Neural cell (in vitro differentiated cells): ENCODE measurements around the gene DPH3.

Experiments used
- EP300 ChIP-seq: fragments of 450-650 bp; conservative IDR thresholded peaks from 2 replicates; pipeline ENCODE4 v1.6.1; 2014; ENCODE audit warnings: antibody characterized with exemption, mild to moderate bottlenecking, moderate library complexity; ENCODE audit not compliant: poor library complexity, severe bottlenecking
- POLR2AphosphoS5 ChIP-seq: IDR thresholded peaks from 2 replicates; pipeline ENCODE4 v1.6.1; 2012
- RAD21 ChIP-seq: fragments of 450-650 bp; conservative IDR thresholded peaks from 2 replicates; pipeline ENCODE4 v1.6.1; 2014; ENCODE audit warnings: antibody characterized with exemption, mild to moderate bottlenecking, moderate library complexity
- TF ChIP-seq, protein P1 (sequence below): IDR thresholded peaks from 2 replicates; pipeline ENCODE4 v1.6.1; 2012; ENCODE audit warnings: borderline replicate concordance
- TF ChIP-seq, protein P2 (sequence below): fragments of 450-650 bp; IDR thresholded peaks from 2 replicates; pipeline ENCODE4 v1.5.1; 2014; ENCODE audit warnings: antibody characterized with exemption, mild to moderate bottlenecking, moderate library complexity; ENCODE audit not compliant: poor library complexity, severe bottlenecking

DNA sequence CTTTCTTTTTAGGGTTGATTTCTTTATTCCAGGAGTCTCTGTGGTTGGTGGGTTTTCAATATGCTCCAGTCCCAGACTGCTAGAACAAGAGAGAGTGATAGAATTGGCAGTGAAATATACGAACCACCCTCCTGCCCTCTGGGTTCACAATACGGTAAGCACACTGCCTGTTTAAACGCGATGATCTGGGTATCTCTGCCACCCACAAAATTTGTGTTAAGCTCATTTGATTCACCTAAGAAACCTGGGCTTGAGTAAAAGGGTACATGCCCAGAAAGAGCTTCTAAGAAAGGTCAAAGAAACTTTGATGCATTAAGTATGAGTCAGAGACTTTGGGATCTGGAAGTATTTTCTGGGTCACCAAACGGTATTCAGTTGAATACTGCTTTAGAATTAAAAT is 30.1 kb upstream of the DPH3 start:
- TF ChIP-seq EP300 (no peak), RAD21 (no peak), POLR2AphosphoS5 (no peak)
- TF ChIP-seq, protein P1, sequence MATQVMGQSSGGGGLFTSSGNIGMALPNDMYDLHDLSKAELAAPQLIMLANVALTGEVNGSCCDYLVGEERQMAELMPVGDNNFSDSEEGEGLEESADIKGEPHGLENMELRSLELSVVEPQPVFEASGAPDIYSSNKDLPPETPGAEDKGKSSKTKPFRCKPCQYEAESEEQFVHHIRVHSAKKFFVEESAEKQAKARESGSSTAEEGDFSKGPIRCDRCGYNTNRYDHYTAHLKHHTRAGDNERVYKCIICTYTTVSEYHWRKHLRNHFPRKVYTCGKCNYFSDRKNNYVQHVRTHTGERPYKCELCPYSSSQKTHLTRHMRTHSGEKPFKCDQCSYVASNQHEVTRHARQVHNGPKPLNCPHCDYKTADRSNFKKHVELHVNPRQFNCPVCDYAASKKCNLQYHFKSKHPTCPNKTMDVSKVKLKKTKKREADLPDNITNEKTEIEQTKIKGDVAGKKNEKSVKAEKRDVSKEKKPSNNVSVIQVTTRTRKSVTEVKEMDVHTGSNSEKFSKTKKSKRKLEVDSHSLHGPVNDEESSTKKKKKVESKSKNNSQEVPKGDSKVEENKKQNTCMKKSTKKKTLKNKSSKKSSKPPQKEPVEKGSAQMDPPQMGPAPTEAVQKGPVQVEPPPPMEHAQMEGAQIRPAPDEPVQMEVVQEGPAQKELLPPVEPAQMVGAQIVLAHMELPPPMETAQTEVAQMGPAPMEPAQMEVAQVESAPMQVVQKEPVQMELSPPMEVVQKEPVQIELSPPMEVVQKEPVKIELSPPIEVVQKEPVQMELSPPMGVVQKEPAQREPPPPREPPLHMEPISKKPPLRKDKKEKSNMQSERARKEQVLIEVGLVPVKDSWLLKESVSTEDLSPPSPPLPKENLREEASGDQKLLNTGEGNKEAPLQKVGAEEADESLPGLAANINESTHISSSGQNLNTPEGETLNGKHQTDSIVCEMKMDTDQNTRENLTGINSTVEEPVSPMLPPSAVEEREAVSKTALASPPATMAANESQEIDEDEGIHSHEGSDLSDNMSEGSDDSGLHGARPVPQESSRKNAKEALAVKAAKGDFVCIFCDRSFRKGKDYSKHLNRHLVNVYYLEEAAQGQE = no peak
- TF ChIP-seq, protein P2, sequence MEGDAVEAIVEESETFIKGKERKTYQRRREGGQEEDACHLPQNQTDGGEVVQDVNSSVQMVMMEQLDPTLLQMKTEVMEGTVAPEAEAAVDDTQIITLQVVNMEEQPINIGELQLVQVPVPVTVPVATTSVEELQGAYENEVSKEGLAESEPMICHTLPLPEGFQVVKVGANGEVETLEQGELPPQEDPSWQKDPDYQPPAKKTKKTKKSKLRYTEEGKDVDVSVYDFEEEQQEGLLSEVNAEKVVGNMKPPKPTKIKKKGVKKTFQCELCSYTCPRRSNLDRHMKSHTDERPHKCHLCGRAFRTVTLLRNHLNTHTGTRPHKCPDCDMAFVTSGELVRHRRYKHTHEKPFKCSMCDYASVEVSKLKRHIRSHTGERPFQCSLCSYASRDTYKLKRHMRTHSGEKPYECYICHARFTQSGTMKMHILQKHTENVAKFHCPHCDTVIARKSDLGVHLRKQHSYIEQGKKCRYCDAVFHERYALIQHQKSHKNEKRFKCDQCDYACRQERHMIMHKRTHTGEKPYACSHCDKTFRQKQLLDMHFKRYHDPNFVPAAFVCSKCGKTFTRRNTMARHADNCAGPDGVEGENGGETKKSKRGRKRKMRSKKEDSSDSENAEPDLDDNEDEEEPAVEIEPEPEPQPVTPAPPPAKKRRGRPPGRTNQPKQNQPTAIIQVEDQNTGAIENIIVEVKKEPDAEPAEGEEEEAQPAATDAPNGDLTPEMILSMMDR = no peak
